Posterior cingulate gyrus (tissue), 11 donors: Measurements from ENCODE around the gene EHBP1.

Experiments used
- DNase-seq, 10 donors: peaks; one replicate each; pipeline versions ENCODE4 v3.0.0 to v3.0.0-alpha.2; 2020 to 2021; ENCODE audit warnings: mixed read lengths in 3 of 10
- intact Hi-C: fragments of 100-400 bp; cut with DNase I; formaldehyde crosslinking; loops from one replicate; pipeline ENCODE4 v1.15.1; 2023

EHBP1 gene

DNA sequence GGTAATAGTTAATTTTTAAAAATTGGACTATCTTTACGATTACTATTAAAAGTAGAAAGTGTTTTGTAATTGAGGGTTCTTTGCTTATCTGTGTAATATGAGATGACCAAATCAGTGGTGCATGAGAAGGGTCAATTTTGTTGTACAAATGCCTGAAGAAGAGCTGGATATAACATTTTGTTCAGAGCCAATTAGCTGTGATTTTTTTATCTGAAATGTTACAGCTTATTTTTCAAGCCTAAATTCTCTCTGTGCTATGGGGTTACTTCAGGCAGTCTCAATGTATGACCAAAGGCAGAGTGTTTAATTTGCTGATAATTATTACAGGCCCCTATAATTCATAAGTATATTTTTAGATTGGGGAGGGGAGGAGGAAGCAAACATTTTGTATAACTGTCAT, 386.9 kb downstream of the EHBP1 start:
- intact Hi-C loops: no loop called here
- no peak for DNase-seq

- DNase-seq: no peak
- intact Hi-C loops: no loop called here
Measured at GRCh38 chr2:63092857-63093256, 387.3 kb downstream of the EHBP1 start.

DNA sequence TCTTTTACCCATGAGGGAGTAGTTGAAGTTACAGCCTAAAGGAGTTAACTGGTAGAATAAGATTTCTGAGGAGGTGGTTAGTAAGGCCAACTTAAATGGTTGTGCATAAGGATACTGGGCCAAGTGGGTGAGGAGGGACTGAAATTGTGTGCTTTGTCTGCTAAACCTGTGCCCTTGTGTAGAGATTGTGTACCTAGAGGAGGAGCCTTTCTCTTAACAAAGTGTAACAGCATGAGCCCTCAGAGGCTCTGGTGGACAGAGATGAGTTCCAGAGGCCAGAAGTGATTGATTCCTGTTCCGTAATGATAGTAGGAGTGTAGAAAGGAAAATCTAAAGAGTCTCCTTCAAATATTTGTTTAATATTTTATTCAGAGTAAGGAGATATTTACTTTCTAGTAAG, 388.0 kb downstream of the EHBP1 start:
- intact Hi-C loops: no loop called here
- no peak for DNase-seq
